Keratinocyte (primary cell): ENCODE results near the gene MEX3C. TPM values are rescaled to one million over a fixed set of nuclear protein-coding genes. Genes with fewer than 3 reads are reported as not detected.
A peak's percentile ranks its signal among the peaks of the same experiment; 100 is the strongest.

Source experiments
- DNase-seq: peaks from one replicate; pipeline ENCODE4 v3.0.0-alpha.2; 2011; ENCODE audit warnings: low read depth, missing footprints, low spot score
- FAIRE-seq: peaks from 2 replicates; lab custom pipeline; 2011; peaks lifted over from hg19 to GRCh38; lab: Jason Lieb, UNC
- H2AFZ ChIP-seq: 2 replicates; pipeline ENCODE4 v1.6.0; 2012; ENCODE audit warnings: low read length, control low read depth, inconsistent platforms; ENCODE audit not compliant: control insufficient read depth
- H3K27ac ChIP-seq: 2 replicates; pipeline ENCODE4 v1.5.1; 2011; ENCODE audit warnings: low read length; ENCODE audit not compliant: control insufficient read depth, insufficient read depth
- H3K27me3 ChIP-seq: 3 replicates; pipeline ENCODE4 v1.6.0; 2011; ENCODE audit warnings: low read length; ENCODE audit not compliant: control insufficient read depth, insufficient read depth; ENCODE audit errors: extremely low read depth
- H3K36me3 ChIP-seq, 2 experiments: 2 replicates in 1 of 2; 3 replicates in 1 of 2; pipeline ENCODE4 v1.5.1; 2011; ENCODE audit warnings: low read length in 2 of 2, mild to moderate bottlenecking in 1 of 2; ENCODE audit not compliant: control insufficient read depth in 2 of 2, insufficient read depth in 2 of 2; ENCODE audit errors: extremely low read depth in 1 of 2
- H3K4me1 ChIP-seq: 3 replicates; pipeline ENCODE4 v1.5.1; 2011; ENCODE audit warnings: low read length; ENCODE audit not compliant: control insufficient read depth, insufficient read depth; ENCODE audit errors: extremely low read depth
- H3K4me2 ChIP-seq: 3 replicates; pipeline ENCODE4 v1.6.0; 2011; ENCODE audit warnings: low read depth, low read length; ENCODE audit not compliant: control insufficient read depth, insufficient read depth; ENCODE audit errors: extremely low read depth
- H3K4me3 ChIP-seq, 3 experiments: fragments of 200-600 bp in 1 of 3; sonication (generic) in 1 of 3; 2 replicates in 2 of 3; 3 replicates in 1 of 3; pipeline ENCODE4 v1.5.1; 2011 to 2016; ENCODE audit warnings: low read length in 3 of 3, mild to moderate bottlenecking in 3 of 3, control low read depth in 2 of 3, inconsistent platforms in 1 of 3, low read depth in 1 of 3, mixed read lengths in 1 of 3, mixed run types in 1 of 3, moderate library complexity in 1 of 3; ENCODE audit not compliant: control insufficient read depth in 2 of 3, insufficient read depth in 2 of 3; ENCODE audit errors: extremely low read depth in 1 of 3
- H3K79me2 ChIP-seq: 2 replicates; pipeline ENCODE4 v1.6.0; 2012; ENCODE audit warnings: low read length; ENCODE audit not compliant: control insufficient read depth, insufficient read depth
- H3K9ac ChIP-seq: 3 replicates; pipeline ENCODE4 v1.6.0; 2011; ENCODE audit warnings: low read length; ENCODE audit not compliant: control insufficient read depth, insufficient read depth; ENCODE audit errors: extremely low read depth
- H3K9me1 ChIP-seq: 3 replicates; pipeline ENCODE4 v1.6.0; 2011; ENCODE audit warnings: low read length; ENCODE audit not compliant: control insufficient read depth, insufficient read depth; ENCODE audit errors: extremely low read depth
- H3K9me3 ChIP-seq: 2 replicates; pipeline ENCODE4 v1.5.1; 2012; ENCODE audit warnings: low read depth, low read length; ENCODE audit not compliant: control insufficient read depth
- H4K20me1 ChIP-seq: 3 replicates; pipeline ENCODE4 v1.6.0; 2011; ENCODE audit warnings: low read length; ENCODE audit not compliant: control insufficient read depth, insufficient read depth; ENCODE audit errors: extremely low read depth
- EZH2 ChIP-seq: IDR thresholded peaks from one replicate; pipeline ENCODE4 v1.6.1; 2012; ENCODE audit warnings: inconsistent platforms, mild to moderate bottlenecking, low read length, moderate library complexity
- dilution Hi-C: fragments of 300-500 bp; cut with MboI; formaldehyde crosslinking; loops from one replicate; pipeline ENCODE4 v1.7.0; 2020; ENCODE audit warnings: low sequenced_read_pairs; ENCODE audit not compliant: extremely low pct_ligation_motif_present
- polyA plus RNA-seq, 5 experiments: library from polyadenylated mRNA; depleted of rRNA in 3 of 5; stranded (reverse) in 3 of 5; stranded (forward) in 1 of 5; unstranded in 1 of 5; fragments of >200 nt; gene quantifications; 1 replicate in 1 of 5; 2 replicates in 3 of 5; 3 replicates in 1 of 5; pipeline versions ENCODE4 v1.2.1 to v1.2.3, GENCODE V29; 2011 to 2012; ENCODE audit warnings: missing spikeins in 2 of 5, low read depth in 1 of 5, low replicate concordance in 1 of 5
- TF ChIP-seq, protein P1 (sequence below), 3 experiments: IDR thresholded peaks in 1 of 3; conservative IDR thresholded peaks in 1 of 3; optimal IDR thresholded peaks in 1 of 3; 2 replicates in 2 of 3; 3 replicates in 1 of 3; pipeline versions ENCODE3 to v1.5.1; 2011; ENCODE audit warnings: low read length in 3 of 3, mild to moderate bottlenecking in 3 of 3, moderate library complexity in 2 of 3, control low read depth in 1 of 3, inconsistent platforms in 1 of 3; ENCODE audit not compliant: insufficient read depth in 2 of 3; ENCODE audit errors: extremely low read depth in 1 of 3

The MEX3C gene
- polyA plus RNA-seq, 1 donor (not counting 4 experiments of a cell fraction or from before 2014, with no cell fraction given) = 75.1 TPM

GRCh38 chr18:51195086-51195450, 2.4 kb downstream of the MEX3C start:
- H3K4me1 ChIP-seq = peaks cover 34% of the 10 kb centered on the region
- peak overlapping the region; percentile 87 for H3K27ac ChIP-seq
- H3K9me3 ChIP-seq = no peaks in the 10 kb centered on the region
- peak overlapping the region; percentile 96 for H3K9ac ChIP-seq
- H4K20me1 ChIP-seq = peaks cover 8% of the 10 kb centered on the region
- no peaks in the 10 kb centered on the region for H3K9me1 ChIP-seq
- no peak for TF ChIP-seq EZH2
- TF ChIP-seq, protein P1, sequence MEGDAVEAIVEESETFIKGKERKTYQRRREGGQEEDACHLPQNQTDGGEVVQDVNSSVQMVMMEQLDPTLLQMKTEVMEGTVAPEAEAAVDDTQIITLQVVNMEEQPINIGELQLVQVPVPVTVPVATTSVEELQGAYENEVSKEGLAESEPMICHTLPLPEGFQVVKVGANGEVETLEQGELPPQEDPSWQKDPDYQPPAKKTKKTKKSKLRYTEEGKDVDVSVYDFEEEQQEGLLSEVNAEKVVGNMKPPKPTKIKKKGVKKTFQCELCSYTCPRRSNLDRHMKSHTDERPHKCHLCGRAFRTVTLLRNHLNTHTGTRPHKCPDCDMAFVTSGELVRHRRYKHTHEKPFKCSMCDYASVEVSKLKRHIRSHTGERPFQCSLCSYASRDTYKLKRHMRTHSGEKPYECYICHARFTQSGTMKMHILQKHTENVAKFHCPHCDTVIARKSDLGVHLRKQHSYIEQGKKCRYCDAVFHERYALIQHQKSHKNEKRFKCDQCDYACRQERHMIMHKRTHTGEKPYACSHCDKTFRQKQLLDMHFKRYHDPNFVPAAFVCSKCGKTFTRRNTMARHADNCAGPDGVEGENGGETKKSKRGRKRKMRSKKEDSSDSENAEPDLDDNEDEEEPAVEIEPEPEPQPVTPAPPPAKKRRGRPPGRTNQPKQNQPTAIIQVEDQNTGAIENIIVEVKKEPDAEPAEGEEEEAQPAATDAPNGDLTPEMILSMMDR (optimal IDR thresholded peaks at IDR 0.05 in 1 of 3, IDR thresholded peaks at IDR 0.05 in 1 of 3, conservative IDR thresholded peaks at IDR 0.05 in 1 of 3; ENCODE audit: extremely low read depth in 1 of 3, insufficient read depth in 2 of 3, low read length in 3 of 3) = no peak
- FAIRE-seq (no peak), DNase-seq (no peak)
- H3K4me2 ChIP-seq = peak overlapping the region; percentile 90
- dilution Hi-C loops = no loop called here
- H3K36me3 ChIP-seq = no peaks in the 10 kb centered on the region
- H3K79me2 ChIP-seq = peaks cover 68% of the 10 kb centered on the region
- H3K27me3 ChIP-seq = no peaks in the 10 kb centered on the region
- H2AFZ ChIP-seq = no peak overlapping the region
- H3K4me3 ChIP-seq = peak overlapping the region; percentile 86 to 95 (median 95)

DNA sequence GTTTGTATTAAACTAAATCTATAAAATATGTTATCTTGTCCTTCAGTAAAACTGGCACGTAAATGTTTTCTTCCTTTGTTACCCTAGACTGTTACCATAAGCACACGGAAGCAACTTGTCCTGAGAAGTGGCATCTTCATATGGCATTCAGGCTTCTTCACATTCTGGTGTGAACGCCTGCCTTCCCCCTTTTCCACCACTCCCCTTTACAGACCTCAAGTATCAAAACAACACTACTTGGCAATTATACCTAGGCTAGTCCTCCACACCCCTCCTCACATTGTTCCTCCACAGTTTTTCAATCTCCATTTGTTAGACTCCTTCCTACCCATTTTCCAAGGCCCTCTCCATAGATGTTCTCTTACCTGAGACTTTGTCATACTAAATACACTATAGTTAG, 2.9 kb downstream of the MEX3C start:
- FAIRE-seq (no peak), DNase-seq (no peak)
- dilution Hi-C loops = no loop called here
- TF ChIP-seq EZH2 = no peak
- TF ChIP-seq, protein P1 (optimal IDR thresholded peaks at IDR 0.05 in 1 of 3, IDR thresholded peaks at IDR 0.05 in 1 of 3, conservative IDR thresholded peaks at IDR 0.05 in 1 of 3; ENCODE audit: extremely low read depth in 1 of 3, insufficient read depth in 2 of 3, low read length in 3 of 3) = no peak
- peak overlapping the region; percentile 90 for H3K4me2 ChIP-seq
- peak overlapping the region; percentile 87 for H3K27ac ChIP-seq
- H3K9ac ChIP-seq = peak overlapping the region; percentile 96
- H3K4me1 ChIP-seq = peaks cover 34% of the 10 kb centered on the region
- peaks cover 8% of the 10 kb centered on the region for H4K20me1 ChIP-seq
- peaks cover 72% of the 10 kb centered on the region for H3K79me2 ChIP-seq
- H3K4me3 ChIP-seq = peak overlapping the region; percentile 86 to 95 (median 95)
- H2AFZ ChIP-seq = no peak overlapping the region
- no peaks in the 10 kb centered on the region for H3K36me3 ChIP-seq
- no peaks in the 10 kb centered on the region for H3K9me3 ChIP-seq
- H3K27me3 ChIP-seq = no peaks in the 10 kb centered on the region
- H3K9me1 ChIP-seq = no peaks in the 10 kb centered on the region
